ENCODE measurements around the gene TLR7. TPM values are rescaled to one million over a fixed set of nuclear protein-coding genes. Genes with fewer than 3 reads are reported as not detected.

TLR7 gene
- total RNA-seq, 1 donor from 2014 or later: 0.04 TPM

- no peak overlapping the region for H3K27ac Mint-ChIP-seq
- no peaks in the 10 kb centered on the region for H3K36me3 Mint-ChIP-seq
- H3K4me3 Mint-ChIP-seq: no peak overlapping the region
- no peak for TF ChIP-seq CTCF (IDR thresholded peaks at IDR 0.05; ENCODE audit: unreplicated experiment)
- no peaks in the 10 kb centered on the region for H3K27me3 Mint-ChIP-seq (ENCODE audit: low read depth)
- H3K9me3 Mint-ChIP-seq: peaks cover 21% of the 10 kb centered on the region
- no peaks in the 10 kb centered on the region for H3K4me1 Mint-ChIP-seq
- DNase-seq (ENCODE audit: low spot score in 2 of 2, unreplicated experiment in 2 of 2): no peak
Observed at GRCh38 chrX:12919051-12919450, 52.2 kb downstream of the TLR7 start.

- no peak overlapping the region for H3K27ac Mint-ChIP-seq
- no peaks in the 10 kb centered on the region for H3K4me1 Mint-ChIP-seq
Observed at GRCh38 chrX:12919620-12920019, 52.7 kb downstream of the TLR7 start.

GRCh38 chrX:12920990-12921389 is 54.1 kb downstream of the TLR7 start:
- Mint-ChIP-seq H3K36me3 (no peaks in the 10 kb centered on the region), H3K27me3 (ENCODE audit: low read depth) (no peaks in the 10 kb centered on the region), H3K4me3 (no peak overlapping the region), H3K9me3 (peaks cover 30% of the 10 kb centered on the region), H3K27ac (no peak overlapping the region), H3K4me1 (no peaks in the 10 kb centered on the region)
- no peak for DNase-seq (ENCODE audit: low spot score in 2 of 2, unreplicated experiment in 2 of 2)
- TF ChIP-seq CTCF (IDR thresholded peaks at IDR 0.05; ENCODE audit: unreplicated experiment): no peak

More at GRCh38 chrX:12919620-12920019, 52.7 kb downstream of the TLR7 start:
- peaks cover 21% of the 10 kb centered on the region for H3K9me3 Mint-ChIP-seq
- no peaks in the 10 kb centered on the region for H3K27me3 Mint-ChIP-seq (ENCODE audit: low read depth)
- TF ChIP-seq CTCF (IDR thresholded peaks at IDR 0.05; ENCODE audit: unreplicated experiment): no peak
- DNase-seq (ENCODE audit: low spot score in 2 of 2, unreplicated experiment in 2 of 2): no peak
- H3K4me3 Mint-ChIP-seq: no peak overlapping the region
- no peaks in the 10 kb centered on the region for H3K36me3 Mint-ChIP-seq

GRCh38 chrX:12921886-12922598 is 55.2 kb downstream of the TLR7 start:
- H3K27ac Mint-ChIP-seq: no peak overlapping the region
- TF ChIP-seq CTCF (IDR thresholded peaks at IDR 0.05; ENCODE audit: unreplicated experiment): no peak
- H3K4me3 Mint-ChIP-seq: no peak overlapping the region
- H3K4me1 Mint-ChIP-seq: no peaks in the 10 kb centered on the region
- no peak for DNase-seq (ENCODE audit: low spot score in 2 of 2, unreplicated experiment in 2 of 2)
- H3K9me3 Mint-ChIP-seq: peaks cover 33% of the 10 kb centered on the region
- H3K27me3 Mint-ChIP-seq (ENCODE audit: low read depth): no peaks in the 10 kb centered on the region
- no peaks in the 10 kb centered on the region for H3K36me3 Mint-ChIP-seq

- TF ChIP-seq CTCF (IDR thresholded peaks at IDR 0.05; ENCODE audit: unreplicated experiment): no peak
- no peaks in the 10 kb centered on the region for H3K27me3 Mint-ChIP-seq (ENCODE audit: low read depth)
- H3K4me3 Mint-ChIP-seq: no peak overlapping the region
- H3K36me3 Mint-ChIP-seq: no peaks in the 10 kb centered on the region
- H3K9me3 Mint-ChIP-seq: peaks cover 33% of the 10 kb centered on the region
- no peak overlapping the region for H3K27ac Mint-ChIP-seq
- DNase-seq (ENCODE audit: low spot score in 2 of 2, unreplicated experiment in 2 of 2): no peak
- H3K4me1 Mint-ChIP-seq: no peaks in the 10 kb centered on the region
Observed at GRCh38 chrX:12922599-12922919, 55.7 kb downstream of the TLR7 start.

- H3K4me1 Mint-ChIP-seq: no peaks in the 10 kb centered on the region
- DNase-seq (ENCODE audit: low spot score in 2 of 2, unreplicated experiment in 2 of 2): no peak
- H3K36me3 Mint-ChIP-seq: no peaks in the 10 kb centered on the region
- no peak overlapping the region for H3K4me3 Mint-ChIP-seq
- H3K27ac Mint-ChIP-seq: no peak overlapping the region
- no peak for TF ChIP-seq CTCF (IDR thresholded peaks at IDR 0.05; ENCODE audit: unreplicated experiment)
- H3K27me3 Mint-ChIP-seq (ENCODE audit: low read depth): no peaks in the 10 kb centered on the region
- H3K9me3 Mint-ChIP-seq: peaks cover 49% of the 10 kb centered on the region
Observed at GRCh38 chrX:12929701-12930100, 62.8 kb downstream of the TLR7 start.
